H1 (cell line): ENCODE results near the gene GGA3. TPM values are rescaled to one million over a fixed set of nuclear protein-coding genes. Genes with fewer than 3 reads are reported as not detected.

Experiments used
- CEBPB ChIP-seq: IDR thresholded peaks from 2 replicates; pipeline ENCODE4 v1.6.1; 2012; ENCODE audit warnings: low read depth, low read length
- GTF2F1 ChIP-seq: IDR thresholded peaks from 2 replicates; pipeline ENCODE4 v1.6.1; 2012; ENCODE audit warnings: low read depth, low read length, improper control_type of control experiment, borderline replicate concordance
- MAX ChIP-seq: IDR thresholded peaks from 2 replicates; pipeline ENCODE4 v1.6.1; 2012; ENCODE audit warnings: inconsistent platforms
- SIRT6 ChIP-seq: IDR thresholded peaks from one replicate; pipeline ENCODE4 v1.7.1; 2012; ENCODE audit warnings: low read length, inconsistent platforms
- SRF ChIP-seq: IDR thresholded peaks from 2 replicates; pipeline ENCODE4 v1.6.1; 2011; ENCODE audit warnings: mild to moderate bottlenecking, low read depth, low read length, moderate library complexity
- polyA plus RNA-seq, 7 experiments: library from polyadenylated mRNA; depleted of rRNA in 3 of 7; stranded (reverse) in 5 of 7; unstranded in 2 of 7; fragments of >200 nt in 5 of 7; fragments of 200-250 nt in 2 of 7; gene quantifications; 1 replicate in 5 of 7; 2 replicates in 1 of 7; 4 replicates in 1 of 7; pipeline versions ENCODE4 v1.2.1 to v1.2.3, GENCODE V29; 2011 to 2013; ENCODE audit warnings: missing spikeins in 2 of 7, mixed read lengths in 2 of 7
- total RNA-seq: library from RNA; stranded (reverse); fragmentation: NEBNext Ultra II Directional; extraction: Animal tissue kit (Norgen Biotek cat#: 25700); gene quantifications from 2 replicates; pipeline ENCODE4 v1.2.1, GENCODE V29; 2021

Gene GGA3
- total and polyA plus RNA-seq, 2 of the 8 experiments (the other 6 are each of a cell fraction or from before 2014, with no cell fraction given) = 40.6 to 60.0 TPM

GRCh38 chr17:75288359-75288758 lies 27.0 kb upstream of the GGA3 start (continued):
- no peak for TF ChIP-seq SIRT6
- no peak for TF ChIP-seq MAX
- TF ChIP-seq SRF = no peak
- no peak for TF ChIP-seq GTF2F1
- no peak for TF ChIP-seq CEBPB
